Sciatic nerve (tissue), 2 donors: ENCODE data around the gene PKN3. TPM values are rescaled to one million over a fixed set of nuclear protein-coding genes. Genes with fewer than 3 reads are reported as not detected.
"Not testable (repeated sequence)": the region's sequence is repeated elsewhere in the genome, so short reads cannot be mapped to it uniquely, and the experiment has no call there.

Experiments used
- ATAC-seq: fragments of 200-7000 bp; cut with Tn5 transposase; one replicate; pipeline ENCODE4 v1.9.1; 2020; ENCODE audit warnings: mild to moderate bottlenecking, moderate library complexity
- DNase-seq: peaks from one replicate; pipeline ENCODE4 v3.0.0-alpha.2; 2020; ENCODE audit warnings: low spot score
- intact Hi-C: fragments of 100-400 bp; cut with DNase I; formaldehyde crosslinking; loops from one replicate; pipeline ENCODE4 v1.14.2; 2022
- total RNA-seq: library from RNA; stranded (reverse); fragmentation: NEBNext Ultra II Directional; extraction: Animal tissue kit (Norgen Biotek cat#: 25700); gene quantifications from one replicate; pipeline ENCODE4 v1.2.1, GENCODE V29; 2021
- donor health status: DM: no; HTN: no; CAD: no.
- donor health status: DM: no; HTN: no; CAD: no.

Gene PKN3
- total RNA-seq, 1 donor from 2014 or later: 9.9 TPM

DNA sequence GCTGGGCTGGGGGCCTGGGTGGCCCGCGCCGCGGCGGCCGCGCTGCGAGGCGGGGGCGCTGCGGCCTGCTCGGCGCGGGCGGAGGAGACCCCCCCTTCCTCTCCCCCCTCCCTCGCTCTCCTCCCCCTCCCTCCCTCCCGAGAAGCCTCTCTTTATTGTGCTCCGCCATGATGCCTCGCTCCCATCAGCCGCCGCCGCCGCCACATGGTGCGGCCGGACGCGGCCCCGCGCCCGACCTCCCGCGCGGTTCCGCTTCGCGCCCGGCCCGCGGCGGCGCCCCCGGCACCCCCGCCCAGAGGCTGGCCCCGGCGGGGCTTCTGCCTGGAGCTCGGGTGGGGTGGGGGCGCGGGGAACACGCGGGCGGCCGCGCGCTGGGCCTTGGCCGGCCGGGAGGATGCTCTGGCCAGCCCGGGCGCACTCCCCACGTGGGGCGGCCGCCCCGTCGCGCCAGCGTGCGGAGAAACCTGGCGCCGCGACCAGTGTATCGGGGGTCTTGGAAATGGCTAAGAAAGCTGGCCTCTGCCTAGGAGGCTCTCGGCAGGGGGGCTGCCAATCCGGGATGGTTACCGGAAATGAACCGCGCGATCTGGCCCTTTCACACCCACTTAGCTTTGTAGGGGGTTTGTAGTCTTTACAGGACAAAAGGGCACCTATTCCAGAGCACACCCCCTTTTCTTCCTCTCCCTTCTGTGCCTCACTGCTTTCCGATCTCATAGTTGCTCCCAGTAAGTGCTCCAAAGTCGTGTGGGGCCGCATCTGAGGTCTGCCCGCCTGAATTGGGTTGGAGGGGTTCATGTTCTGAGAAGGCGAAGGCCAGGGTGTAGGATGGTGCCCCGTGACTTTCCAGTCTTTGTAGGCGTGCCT, 12.3 kb upstream of the PKN3 start:
- ATAC-seq: no peak
- intact Hi-C loops: no loop called here

DNA sequence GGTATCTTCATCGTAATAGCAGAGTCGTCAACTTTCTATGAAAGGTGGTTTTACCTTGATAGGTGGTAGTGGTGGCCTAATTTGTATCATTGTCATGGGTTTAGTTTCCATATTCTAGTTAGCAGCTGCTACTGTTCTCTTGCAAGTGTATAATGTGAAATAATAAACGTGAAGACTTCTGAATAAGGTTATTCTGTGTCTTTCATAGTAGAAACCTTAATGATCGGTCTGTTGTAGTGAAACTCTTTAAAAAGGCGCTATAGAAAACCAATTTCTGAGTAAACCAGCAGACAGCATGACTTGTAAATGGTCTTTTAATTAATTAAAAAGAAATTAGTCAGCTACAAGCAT, 11.6 kb upstream of the PKN3 start:
- DNase-seq (no peak), ATAC-seq (no peak)
- intact Hi-C loops: no loop called here

More for the DNA sequence above, 12.3 kb upstream of the PKN3 start:
- DNase-seq: no peak

DNA sequence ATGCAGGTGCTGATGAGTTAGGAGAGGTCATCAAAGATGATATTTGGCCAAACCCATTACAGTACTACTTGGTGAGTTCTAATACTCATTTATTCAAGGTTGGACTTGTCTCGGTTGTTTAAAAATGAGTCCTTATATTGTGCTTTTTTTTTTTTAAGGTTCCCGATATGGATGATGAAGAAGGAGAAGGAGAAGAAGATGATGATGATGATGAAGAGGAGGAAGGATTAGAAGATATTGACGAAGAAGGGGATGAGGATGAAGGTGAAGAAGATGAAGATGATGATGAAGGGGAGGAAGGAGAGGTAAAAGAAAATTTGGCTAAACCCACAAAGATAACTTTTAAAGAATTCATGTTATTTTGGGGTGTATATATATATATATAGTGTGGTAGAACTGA, 8.6 kb upstream of the PKN3 start:
- intact Hi-C loops, DNase-seq, ATAC-seq: not testable (repeated sequence)

DNA sequence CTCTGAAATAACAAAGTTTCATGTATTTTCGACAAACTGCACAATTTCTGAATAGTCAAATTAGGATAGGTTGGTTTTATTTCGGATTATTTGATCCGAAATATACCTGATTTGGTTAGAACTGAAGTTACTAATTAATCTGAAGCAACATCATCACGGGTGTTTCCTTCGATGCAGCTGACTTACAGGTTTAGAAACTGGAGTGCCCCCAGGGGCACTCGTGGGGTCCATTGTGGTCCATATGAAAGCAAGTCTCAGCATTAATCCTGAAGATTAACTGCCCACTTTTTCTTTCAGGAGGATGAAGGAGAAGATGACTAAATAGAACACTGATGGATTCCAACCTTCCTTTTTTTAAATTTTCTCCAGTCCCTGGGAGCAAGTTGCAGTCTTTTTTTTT, 8.0 kb upstream of the PKN3 start:
- DNase-seq (no peak), ATAC-seq (no peak)
- intact Hi-C loops: no loop called here

DNA sequence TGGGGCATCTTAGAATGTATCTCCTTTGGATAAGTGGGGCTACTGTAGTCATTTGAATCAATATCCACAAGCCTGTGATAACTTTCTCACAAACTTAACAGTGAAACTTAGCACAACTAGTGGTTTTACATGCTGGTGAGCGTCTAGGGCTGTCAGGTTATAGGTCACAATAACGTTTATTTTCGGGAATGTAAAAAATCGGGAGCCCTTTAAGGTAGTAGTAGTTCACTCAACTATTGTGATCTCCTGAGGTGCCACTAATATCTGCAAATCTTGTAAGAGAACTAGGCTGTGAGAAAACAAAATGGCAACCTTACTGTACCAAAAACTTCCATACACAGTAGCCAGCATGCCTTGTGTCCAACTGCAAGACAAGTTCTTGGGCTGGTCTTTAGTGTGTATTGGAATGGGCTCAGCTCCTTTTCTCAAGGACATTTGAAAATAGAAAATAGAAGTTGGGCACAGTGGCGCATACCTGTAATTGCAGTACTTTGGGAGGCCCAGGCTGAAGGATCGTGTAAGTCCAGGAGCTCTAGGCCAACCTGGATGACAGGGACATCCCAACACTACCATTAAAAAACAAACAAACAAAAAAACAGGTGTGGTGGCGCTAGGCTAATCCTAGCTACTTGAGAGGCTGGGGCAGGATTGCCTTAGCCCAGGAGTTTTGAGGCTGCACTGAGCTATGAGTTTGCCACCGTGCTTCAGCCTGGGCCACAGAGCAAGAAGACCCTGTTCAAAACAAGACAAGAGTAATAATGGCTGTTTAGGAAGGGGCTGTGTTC, 5.2 kb upstream of the PKN3 start:
- ATAC-seq: no peak
- intact Hi-C loops: no loop called here
- no peak for DNase-seq

DNA sequence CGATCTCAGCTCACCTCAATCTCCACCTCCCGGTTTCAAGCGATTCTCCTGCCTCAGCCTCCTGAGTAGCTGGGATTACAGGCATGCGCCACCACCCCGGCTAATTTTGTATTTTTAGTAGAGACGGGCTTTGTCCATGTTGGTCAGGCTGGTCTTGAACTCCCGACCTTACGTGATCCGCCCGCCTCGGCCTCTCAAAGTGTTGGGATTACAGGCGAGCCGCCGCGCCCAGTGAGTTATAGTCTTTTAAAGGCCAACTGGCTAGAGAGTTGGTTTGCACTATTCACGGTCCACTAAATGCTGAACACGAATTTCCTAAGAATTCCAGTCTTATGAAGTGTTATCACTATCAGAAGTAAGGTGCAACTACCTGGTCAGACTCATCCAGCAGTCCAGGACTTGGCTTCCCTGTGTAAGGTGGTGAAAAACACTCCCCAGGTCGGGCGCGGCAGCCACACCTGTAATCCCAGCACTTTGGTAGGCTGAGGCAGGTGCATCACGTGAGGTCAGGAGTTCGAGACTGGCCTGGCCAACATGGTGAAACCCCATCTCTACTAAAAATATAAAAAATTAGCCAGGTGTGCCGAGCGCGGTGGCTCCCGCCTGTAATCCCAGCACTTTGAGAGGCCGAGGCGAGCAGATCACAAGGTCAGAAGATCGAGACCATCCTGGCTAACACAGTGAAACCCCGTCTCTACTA, 3.1 kb upstream of the PKN3 start:
- ATAC-seq, intact Hi-C loops, DNase-seq: not testable (repeated sequence)

DNA sequence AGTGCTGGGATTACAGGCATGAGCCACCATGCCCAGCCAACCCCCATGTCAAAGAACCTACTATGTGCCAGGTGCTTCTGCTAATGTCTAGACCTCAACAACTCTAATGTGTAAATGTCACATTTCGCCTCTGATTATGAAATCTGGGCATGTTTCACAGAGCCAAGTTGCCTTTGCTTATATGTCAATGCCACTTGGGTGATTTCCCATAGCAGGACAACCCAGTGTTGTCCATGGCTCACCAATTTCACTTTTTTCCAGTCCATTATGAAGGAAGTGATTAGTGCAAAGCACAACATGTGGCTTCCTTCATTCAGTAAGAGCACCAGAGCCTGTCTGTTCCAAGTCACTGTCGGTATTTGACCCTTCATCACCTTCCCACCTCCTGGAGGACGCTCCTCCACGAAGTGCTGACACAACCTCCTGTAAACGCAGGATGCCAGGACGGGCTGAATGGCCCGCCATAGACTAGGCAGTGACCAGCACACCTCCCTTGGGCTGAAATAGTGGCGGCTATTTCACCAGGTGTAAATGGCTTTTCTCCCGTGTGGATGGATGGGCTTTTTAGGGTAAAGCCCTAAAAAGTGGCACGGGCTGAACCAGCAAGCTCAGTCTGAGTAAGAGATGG, 962 bp upstream of the PKN3 start:
- ATAC-seq (no peak), DNase-seq (no peak)
- intact Hi-C loops: no loop called here

DNA sequence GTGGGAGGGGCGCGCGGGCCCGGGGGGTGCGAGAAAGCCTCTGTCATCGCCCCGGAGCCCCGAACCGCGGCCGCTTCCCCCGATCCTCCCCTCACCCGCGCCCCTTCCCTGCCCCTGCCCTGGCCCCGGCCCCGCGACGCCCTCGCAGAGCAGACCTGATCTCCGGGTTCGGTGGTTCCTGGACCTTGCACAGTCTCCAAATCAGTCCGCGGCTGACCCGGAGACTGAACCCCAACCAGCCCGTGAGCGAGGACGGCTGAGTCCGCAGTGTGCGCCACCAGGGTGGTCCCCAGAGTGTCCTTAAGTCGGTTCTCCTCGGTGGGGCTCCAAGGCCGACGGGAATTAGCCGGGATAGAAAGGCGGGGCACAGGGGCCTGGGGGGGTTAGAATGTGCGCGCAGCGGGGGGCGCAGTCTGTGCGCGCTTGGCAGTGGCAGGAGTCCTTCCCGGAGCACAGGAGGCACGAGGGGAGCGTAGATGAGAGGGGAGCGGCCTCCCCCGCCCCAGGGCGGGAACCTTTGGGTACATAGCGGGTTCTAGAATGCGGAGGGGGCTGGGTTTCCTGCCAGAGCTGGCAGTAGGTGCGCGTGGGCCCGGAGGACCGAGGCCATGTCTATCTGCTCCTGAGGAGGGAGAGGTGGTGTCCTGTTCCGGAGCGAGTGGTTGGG, 779 bp downstream of the PKN3 start:
- no peak for DNase-seq
- intact Hi-C loops: no loop called here
- ATAC-seq: peak; percentile 33

DNA sequence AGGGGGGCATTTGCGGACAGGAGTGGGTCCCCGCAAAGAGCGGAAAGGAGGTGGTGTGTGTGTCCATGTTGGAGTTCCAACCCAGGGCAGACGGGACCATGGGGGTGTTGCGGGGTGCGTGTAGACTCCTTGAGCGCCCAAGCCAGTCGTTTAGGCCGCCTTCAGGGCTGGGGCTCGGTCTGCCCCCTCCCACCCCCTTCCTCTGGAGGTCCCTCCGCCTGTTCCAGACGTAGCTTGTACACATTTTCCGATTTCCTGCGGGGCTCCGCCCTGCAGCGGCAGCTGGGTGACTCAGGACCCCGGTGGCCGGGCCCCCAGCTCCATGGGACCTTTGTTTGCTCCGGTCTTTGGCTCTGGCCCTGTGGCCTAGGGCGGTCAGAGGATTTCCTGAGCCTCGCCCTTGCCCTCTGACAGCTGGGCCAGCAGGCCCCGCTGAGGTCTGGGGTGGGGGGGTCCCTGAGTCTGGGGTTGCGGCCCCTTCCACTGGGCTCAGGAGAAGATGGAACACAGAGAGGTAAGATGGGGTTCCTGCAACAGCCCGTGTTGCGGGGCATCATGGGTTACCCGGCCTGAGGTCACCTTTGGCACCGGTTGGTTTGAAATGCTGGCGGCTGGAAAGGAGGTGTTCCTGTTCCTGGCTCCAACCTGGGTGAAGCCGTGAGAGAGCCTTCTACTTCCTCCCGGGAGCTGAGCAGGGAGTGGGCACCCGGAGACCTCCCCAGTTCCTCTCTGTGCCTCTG, 1.5 kb downstream of the PKN3 start:
- intact Hi-C loops: no loop called here
- DNase-seq (no peak), ATAC-seq (peak; percentile 9)

DNA sequence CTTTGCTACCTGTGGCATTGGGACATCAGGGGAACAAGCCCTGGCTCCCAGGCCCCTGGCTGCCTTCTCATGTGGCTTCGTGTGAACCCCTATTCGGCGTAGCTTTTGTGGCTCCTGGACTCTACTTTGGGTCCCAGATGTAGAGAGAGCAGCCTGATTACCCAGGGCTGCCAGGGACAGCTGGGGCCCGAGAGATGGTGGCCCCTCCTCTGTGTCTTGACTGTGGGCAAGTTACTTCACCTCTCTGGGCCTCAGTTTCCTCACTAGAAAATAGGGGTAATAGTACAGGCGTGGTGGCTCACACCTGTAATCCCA, 2.0 kb downstream of the PKN3 start:
- intact Hi-C loops: no loop called here
- ATAC-seq: no peak

DNA sequence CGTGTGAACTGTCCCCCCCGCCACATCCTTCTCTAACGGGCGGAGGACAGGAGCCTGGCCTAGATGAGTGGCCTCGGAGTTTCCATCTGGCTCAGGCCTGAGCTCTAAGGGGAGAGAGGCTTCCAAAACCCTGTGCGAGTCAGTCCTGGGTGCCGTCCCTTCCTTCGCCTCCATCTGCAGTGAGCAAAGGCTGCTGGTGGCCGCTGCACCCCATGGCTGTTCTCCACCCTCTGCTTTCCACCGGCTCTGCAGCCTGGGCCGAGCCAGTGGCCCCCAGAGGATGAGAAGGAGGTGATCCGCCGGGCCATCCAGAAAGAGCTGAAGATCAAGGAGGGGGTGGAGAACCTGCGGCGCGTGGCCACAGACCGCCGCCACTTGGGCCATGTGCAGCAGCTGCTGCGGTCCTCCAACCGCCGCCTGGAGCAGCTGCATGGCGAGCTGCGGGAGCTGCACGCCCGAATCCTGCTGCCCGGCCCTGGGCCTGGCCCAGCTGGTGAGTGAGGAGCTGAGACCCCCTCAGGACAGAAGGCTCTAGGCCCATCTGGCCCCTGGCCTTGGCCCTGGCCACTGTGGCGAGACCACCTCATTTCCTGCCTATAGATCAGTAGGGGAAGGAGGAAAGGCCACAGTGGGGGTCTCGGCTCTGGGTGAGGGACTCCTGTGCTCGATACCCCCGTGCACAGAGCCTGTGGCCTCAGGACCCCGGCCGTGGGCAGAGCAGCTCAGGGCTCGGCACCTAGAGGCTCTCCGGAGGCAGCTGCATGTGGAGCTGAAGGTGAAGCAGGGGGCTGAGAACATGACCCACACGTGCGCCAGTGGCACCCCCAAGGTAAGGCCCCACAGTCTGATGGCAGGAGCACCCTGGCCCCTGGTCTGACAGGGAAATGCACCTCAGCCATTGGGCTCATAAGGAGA, 3.0 kb downstream of the PKN3 start:
- intact Hi-C loops: no loop called here
- ATAC-seq (no peak), DNase-seq (peak; percentile 47)

More for the DNA sequence above, 2.0 kb downstream of the PKN3 start:
- no peak for DNase-seq

DNA sequence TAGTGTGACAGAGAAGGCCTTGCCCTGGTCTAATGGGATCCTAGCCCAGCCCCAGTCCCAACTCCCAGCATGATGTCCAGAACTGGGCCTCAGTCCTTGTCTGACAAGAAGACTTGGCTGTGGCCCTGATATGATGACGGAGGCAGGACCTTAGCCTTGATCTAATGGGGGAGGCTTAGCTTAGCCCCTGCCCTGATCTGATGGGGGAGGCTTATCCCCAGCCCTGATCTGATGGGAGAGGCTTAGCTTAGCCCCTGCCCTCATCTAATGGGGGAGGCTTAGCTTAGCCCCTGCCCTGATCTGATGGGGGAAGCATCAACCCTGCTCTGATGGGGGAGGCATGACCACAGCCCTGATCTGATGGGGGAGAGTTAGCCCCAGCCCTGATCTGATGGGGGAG, 3.7 kb downstream of the PKN3 start:
- intact Hi-C loops: no loop called here
- DNase-seq (peak; percentile 18), ATAC-seq (no peak)

DNA sequence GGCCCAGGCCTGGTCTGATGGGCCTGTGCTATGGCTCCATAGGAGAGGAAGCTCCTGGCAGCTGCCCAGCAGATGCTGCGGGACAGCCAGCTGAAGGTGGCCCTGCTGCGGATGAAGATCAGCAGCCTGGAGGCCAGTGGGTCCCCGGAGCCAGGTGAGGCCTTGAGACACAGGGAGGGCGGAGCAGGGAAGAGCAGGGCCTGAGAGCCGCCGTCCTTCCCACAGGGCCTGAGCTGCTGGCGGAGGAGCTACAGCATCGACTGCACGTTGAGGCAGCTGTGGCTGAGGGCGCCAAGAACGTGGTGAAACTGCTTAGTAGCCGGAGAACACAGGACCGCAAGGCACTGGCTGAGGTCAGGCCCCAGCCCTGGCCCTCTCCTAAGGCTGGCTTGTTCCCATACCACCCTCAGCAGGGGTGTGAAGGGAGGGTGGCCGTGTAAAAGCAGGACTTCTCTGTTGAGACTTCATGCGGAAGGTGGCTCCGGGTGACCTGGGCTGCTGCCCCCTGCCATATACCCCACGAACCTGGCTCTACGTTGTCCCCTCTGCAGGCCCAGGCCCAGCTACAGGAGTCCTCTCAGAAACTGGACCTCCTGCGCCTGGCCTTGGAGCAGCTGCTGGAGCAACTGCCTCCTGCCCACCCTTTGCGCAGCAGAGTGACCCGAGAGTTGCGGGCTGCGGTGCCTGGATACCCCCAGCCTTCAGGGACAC, 4.5 kb downstream of the PKN3 start:
- intact Hi-C loops: no loop called here
- no peak for ATAC-seq
- peak; percentile 48 for DNase-seq

DNA sequence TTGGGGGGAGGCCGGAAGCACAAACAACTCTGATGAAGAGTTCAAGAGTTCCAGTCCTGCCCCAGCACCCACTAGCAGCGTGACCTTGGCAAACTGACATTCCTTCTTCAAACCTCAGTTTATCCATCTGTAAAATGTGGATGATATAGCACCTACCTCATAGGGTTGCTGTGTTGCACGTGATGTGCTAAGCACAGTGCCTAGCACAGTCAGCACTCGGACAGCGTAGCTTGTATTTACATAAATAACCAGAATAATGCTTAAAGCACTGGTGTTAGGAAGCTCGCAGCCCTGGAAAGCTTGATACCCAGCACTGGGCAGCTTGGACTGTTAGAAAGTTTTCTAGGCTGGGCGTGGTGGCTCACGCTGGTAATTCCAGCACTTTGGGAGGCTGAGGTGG, 5.1 kb downstream of the PKN3 start:
- DNase-seq (no peak), ATAC-seq (no peak)
- intact Hi-C loops: no loop called here

DNA sequence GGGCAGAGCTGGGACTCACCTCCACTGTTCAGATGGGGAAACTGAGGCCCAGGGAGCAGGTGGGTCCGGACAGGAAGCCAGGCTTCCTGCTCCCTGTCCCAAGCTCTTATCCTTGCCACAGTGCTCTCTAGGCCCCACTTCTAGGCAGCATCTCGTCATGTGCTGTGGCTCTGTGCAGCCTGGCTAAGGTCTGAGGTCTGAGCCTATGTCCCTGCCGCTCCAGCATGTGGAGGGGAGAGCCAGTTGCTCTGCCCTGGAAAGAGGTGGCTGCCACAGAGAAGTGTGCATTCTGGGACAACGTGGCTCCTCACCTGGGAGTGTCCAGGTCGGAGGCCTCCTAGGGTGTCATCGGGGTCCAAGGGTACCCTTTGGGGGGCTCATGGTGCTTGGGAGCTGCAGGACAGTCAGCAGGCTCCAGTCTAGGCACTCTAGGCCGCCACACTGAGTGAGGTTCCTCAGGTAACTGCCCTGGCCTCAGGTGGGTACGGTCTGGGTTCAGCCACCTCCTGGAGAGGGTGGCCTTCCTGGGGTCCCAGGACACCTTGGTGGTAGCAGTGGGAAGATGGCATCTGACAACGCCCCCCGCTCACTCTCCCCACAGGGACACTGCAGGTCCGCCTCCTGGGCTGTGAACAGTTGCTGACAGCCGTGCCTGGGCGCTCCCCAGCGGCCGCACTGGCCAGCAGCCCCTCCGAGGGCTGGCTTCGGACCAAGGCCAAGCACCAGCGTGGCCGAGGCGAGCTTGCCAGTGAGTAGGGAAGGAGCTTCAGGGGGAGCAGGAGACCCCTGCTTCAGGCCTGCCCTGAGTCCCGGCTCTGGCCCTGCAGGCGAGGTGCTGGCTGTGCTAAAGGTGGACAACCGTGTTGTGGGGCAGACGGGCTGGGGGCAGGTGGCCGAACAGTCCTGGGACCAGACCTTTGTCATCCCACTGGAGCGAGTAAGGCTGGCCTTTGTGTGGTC, 10.4 kb downstream of the PKN3 start:
- intact Hi-C loops: no loop called here
- DNase-seq (peak; percentile 46), ATAC-seq (no peak)

DNA sequence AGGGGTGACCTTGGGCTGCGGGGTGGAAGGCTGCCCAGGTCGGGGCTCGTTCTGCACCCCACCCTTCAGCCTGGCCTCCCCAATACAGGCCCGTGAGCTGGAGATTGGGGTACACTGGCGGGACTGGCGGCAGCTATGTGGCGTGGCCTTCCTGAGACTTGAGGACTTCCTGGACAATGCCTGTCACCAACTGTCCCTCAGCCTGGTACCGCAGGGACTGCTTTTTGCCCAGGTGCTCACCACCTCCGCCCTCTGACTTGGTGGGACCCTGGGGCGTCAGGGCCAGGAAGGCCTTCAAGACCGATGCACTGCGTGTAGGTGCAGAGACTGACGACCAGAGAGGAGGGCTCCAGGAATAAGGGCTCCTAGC, 11.1 kb downstream of the PKN3 start:
- ATAC-seq: peak; percentile 14
- DNase-seq: peak; percentile 40
- intact Hi-C loops: no loop called here
